ENCODE results near the gene XAF1.
"Not testable (repeated sequence)": the region's sequence is repeated elsewhere in the genome, so short reads cannot be mapped to it uniquely, and the experiment has no call there.

The XAF1 gene

GRCh38 chr17:6755281-6755680 is 565 bp upstream of the XAF1 start:
- no peak for DNase-seq

GRCh38 chr17:6756425-6757031 is 682 bp downstream of the XAF1 start:
- no peak for DNase-seq

- no peak for DNase-seq
Observed at GRCh38 chr17:6757747-6758146, 1.9 kb downstream of the XAF1 start.

GRCh38 chr17:6761779-6762178 is 5.9 kb downstream of the XAF1 start:
- no peak for DNase-seq

GRCh38 chr17:6768447-6768846 is 12.6 kb downstream of the XAF1 start:
- no peak for DNase-seq

GRCh38 chr17:6772016-6772415 is 16.2 kb downstream of the XAF1 start:
- no peak for DNase-seq

- DNase-seq, result not testable (repeated sequence)
Observed at GRCh38 chr17:6774906-6775305, 19.1 kb downstream of the XAF1 start.

- DNase-seq, result no peak
Observed at GRCh38 chr17:6775871-6776405, 20.1 kb downstream of the XAF1 start, which contains the start of gene FBXO39. Gene FBXO39, plus strand, starts transcription at chr17:6776215. Its CDS starts 3,654 bp downstream, at chr17:6779869.

GRCh38 chr17:6779411-6779810 is 23.6 kb downstream of the XAF1 start:
- no peak for DNase-seq

- DNase-seq, result no peak
Observed at GRCh38 chr17:6780001-6780400, 24.2 kb downstream of the XAF1 start.

- peak; percentile 27 for DNase-seq
Observed at GRCh38 chr17:6780886-6781285, 25.0 kb downstream of the XAF1 start.

- no peak for DNase-seq
Observed at GRCh38 chr17:6782244-6782643, 26.4 kb downstream of the XAF1 start.

GRCh38 chr17:6786618-6787017 is 30.8 kb downstream of the XAF1 start:
- DNase-seq, result peak; percentile 77

GRCh38 chr17:6787081-6787693 is 31.3 kb downstream of the XAF1 start:
- DNase-seq, result no peak

GRCh38 chr17:6789146-6789545 is 33.3 kb downstream of the XAF1 start:
- DNase-seq, result no peak

- DNase-seq, result no peak
Observed at GRCh38 chr17:6793748-6794493, 38.1 kb downstream of the XAF1 start.

- peak; percentile 76 for DNase-seq
Observed at GRCh38 chr17:6796017-6796886, 40.4 kb downstream of the XAF1 start.

GRCh38 chr17:6796887-6797490 is 41.1 kb downstream of the XAF1 start:
- peak; percentile 50 for DNase-seq

GRCh38 chr17:6797718-6798351 is 42.0 kb downstream of the XAF1 start:
- no peak for DNase-seq

- DNase-seq, result no peak
Observed at GRCh38 chr17:6799738-6800137, 43.9 kb downstream of the XAF1 start.

- DNase-seq, result no peak
Observed at GRCh38 chr17:6800422-6801027, 44.7 kb downstream of the XAF1 start.
